Measurements from ENCODE around the gene GLI3.
A peak's percentile ranks its signal among the peaks of the same experiment; 100 is the strongest.

Gene GLI3

GRCh38 chr7:42237811-42238541, 967 bp upstream of the GLI3 start:
- H3K27ac ChIP-seq (ENCODE audit: insufficient read depth, low read length, poor library complexity, severe bottlenecking) = no peak overlapping the region
- no peaks in the 10 kb centered on the region for H3K9me3 ChIP-seq (ENCODE audit: control insufficient read depth, low read length)
- H3K27me3 ChIP-seq (replicated peaks; ENCODE audit: control insufficient read depth, insufficient read depth, low read length, poor library complexity, severe bottlenecking) = peaks cover 20% of the 10 kb centered on the region
- H3K4me1 ChIP-seq (ENCODE audit: control insufficient read depth, insufficient read depth, low read length, poor library complexity, severe bottlenecking) = peaks cover 13% of the 10 kb centered on the region
- DNase-seq = no peak
- H3K4me3 ChIP-seq (ENCODE audit: insufficient read depth, low read depth, low read length, poor library complexity, severe bottlenecking) = no peak overlapping the region
- no peaks in the 10 kb centered on the region for H3K36me3 ChIP-seq (ENCODE audit: control insufficient read depth, insufficient read depth, low read length)

DNA sequence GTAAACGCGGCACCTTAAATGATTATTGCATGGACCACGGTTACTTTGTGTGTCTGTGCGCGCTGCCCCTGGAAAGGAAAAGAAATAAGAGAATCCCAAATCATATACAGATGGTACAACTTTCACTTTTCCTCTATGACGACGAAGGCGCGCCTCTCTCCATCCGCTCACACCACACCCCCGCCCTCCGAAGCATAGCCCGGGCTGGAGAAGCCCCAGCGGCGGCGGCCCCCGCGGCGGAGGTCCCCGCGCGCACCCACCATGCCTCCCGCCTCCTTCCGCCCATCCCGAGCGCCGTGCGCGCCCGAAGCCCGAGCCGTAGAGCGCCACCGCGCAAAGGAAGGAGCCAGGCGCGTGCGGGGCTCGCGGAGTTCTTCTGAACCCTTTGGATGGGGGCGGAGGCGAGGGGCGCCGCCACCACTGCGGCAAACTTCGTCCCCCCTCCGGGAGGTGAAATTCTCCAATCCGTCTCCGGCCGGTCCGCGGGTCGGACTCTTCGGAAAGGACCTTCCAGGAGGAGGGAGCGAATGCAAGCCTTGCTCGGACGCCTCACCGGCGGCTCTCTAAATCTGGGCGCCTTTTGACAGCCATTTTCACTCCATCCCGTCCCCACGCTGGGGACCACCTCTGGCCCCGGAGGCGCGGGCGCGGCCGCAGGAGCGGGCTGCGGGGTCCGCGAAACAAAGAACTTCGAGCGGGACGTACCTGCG, 588 bp downstream of the GLI3 start:
- no peaks in the 10 kb centered on the region for H3K9me3 ChIP-seq (ENCODE audit: control insufficient read depth, low read length)
- DNase-seq = no peak
- no peaks in the 10 kb centered on the region for H3K36me3 ChIP-seq (ENCODE audit: control insufficient read depth, insufficient read depth, low read length)
- peak overlapping the region; percentile 25 for H3K4me3 ChIP-seq (ENCODE audit: insufficient read depth, low read depth, low read length, poor library complexity, severe bottlenecking)
- peaks cover 13% of the 10 kb centered on the region for H3K4me1 ChIP-seq (ENCODE audit: control insufficient read depth, insufficient read depth, low read length, poor library complexity, severe bottlenecking)
- H3K27me3 ChIP-seq (replicated peaks; ENCODE audit: control insufficient read depth, insufficient read depth, low read length, poor library complexity, severe bottlenecking) = peaks cover 20% of the 10 kb centered on the region
- H3K27ac ChIP-seq (ENCODE audit: insufficient read depth, low read length, poor library complexity, severe bottlenecking) = no peak overlapping the region

DNA sequence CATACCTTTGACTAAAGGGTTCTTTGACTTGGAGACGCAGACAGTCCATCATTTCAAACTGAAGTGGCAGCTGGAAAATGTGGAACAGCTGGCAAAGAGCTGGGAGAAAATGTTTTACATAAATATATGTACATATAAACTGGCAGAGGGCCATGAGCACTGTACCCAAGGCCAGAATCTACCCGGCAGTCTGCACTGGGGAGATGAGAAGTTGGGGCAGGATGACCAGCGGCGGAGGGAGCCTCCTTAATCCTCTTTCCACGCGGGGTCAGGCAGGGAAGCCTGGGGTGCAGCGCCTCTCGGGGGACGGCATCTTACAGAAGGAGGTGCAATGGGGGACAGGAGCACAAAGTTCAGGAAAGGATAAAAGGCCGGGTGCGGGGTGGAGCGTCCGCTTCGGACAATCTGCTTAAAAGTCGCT, 1.3 kb downstream of the GLI3 start:
- H3K9me3 ChIP-seq (ENCODE audit: control insufficient read depth, low read length) = no peaks in the 10 kb centered on the region
- no peak overlapping the region for H3K4me3 ChIP-seq (ENCODE audit: insufficient read depth, low read depth, low read length, poor library complexity, severe bottlenecking)
- H3K4me1 ChIP-seq (ENCODE audit: control insufficient read depth, insufficient read depth, low read length, poor library complexity, severe bottlenecking) = peaks cover 13% of the 10 kb centered on the region
- DNase-seq = no peak
- no peak overlapping the region for H3K27ac ChIP-seq (ENCODE audit: insufficient read depth, low read length, poor library complexity, severe bottlenecking)
- H3K27me3 ChIP-seq (replicated peaks; ENCODE audit: control insufficient read depth, insufficient read depth, low read length, poor library complexity, severe bottlenecking) = peaks cover 20% of the 10 kb centered on the region
- H3K36me3 ChIP-seq (ENCODE audit: control insufficient read depth, insufficient read depth, low read length) = no peaks in the 10 kb centered on the region

DNA sequence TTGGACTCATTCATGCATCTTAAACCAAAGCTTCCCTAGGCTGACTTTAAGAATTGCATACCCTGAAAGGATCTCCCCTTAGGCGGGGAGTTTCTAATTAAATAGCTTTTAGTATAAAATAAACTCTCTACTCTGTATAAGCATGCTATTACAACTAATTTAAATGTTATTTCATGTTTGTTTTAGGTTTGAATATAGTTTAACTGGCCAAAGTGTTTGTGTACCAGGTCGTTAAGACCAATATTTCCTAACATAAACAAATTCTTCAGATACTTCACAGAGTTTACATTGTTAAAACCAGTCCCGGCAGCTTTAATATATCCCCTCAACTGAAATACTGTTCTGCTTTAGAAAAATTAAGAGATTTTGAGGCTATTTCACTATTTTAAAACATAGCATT, 2.3 kb downstream of the GLI3 start:
- Histone ChIP-seq H3K4me1 (ENCODE audit: control insufficient read depth, insufficient read depth, low read length, poor library complexity, severe bottlenecking) (peaks cover 13% of the 10 kb centered on the region), H3K4me3 (ENCODE audit: insufficient read depth, low read depth, low read length, poor library complexity, severe bottlenecking) (no peak overlapping the region), H3K9me3 (ENCODE audit: control insufficient read depth, low read length) (no peaks in the 10 kb centered on the region), H3K27me3 (replicated peaks; ENCODE audit: control insufficient read depth, insufficient read depth, low read length, poor library complexity, severe bottlenecking) (peaks cover 20% of the 10 kb centered on the region), H3K36me3 (ENCODE audit: control insufficient read depth, insufficient read depth, low read length) (no peaks in the 10 kb centered on the region), H3K27ac (ENCODE audit: insufficient read depth, low read length, poor library complexity, severe bottlenecking) (no peak overlapping the region)
- DNase-seq = no peak

GRCh38 chr7:42233695-42234331, 3.2 kb downstream of the GLI3 start:
- Histone ChIP-seq H3K27ac (ENCODE audit: insufficient read depth, low read length, poor library complexity, severe bottlenecking) (no peak overlapping the region), H3K36me3 (ENCODE audit: control insufficient read depth, insufficient read depth, low read length) (no peaks in the 10 kb centered on the region), H3K27me3 (replicated peaks; ENCODE audit: control insufficient read depth, insufficient read depth, low read length, poor library complexity, severe bottlenecking) (peaks cover 20% of the 10 kb centered on the region), H3K4me3 (ENCODE audit: insufficient read depth, low read depth, low read length, poor library complexity, severe bottlenecking) (no peak overlapping the region), H3K4me1 (ENCODE audit: control insufficient read depth, insufficient read depth, low read length, poor library complexity, severe bottlenecking) (peaks cover 13% of the 10 kb centered on the region), H3K9me3 (ENCODE audit: control insufficient read depth, low read length) (no peaks in the 10 kb centered on the region)
- DNase-seq = no peak

DNA sequence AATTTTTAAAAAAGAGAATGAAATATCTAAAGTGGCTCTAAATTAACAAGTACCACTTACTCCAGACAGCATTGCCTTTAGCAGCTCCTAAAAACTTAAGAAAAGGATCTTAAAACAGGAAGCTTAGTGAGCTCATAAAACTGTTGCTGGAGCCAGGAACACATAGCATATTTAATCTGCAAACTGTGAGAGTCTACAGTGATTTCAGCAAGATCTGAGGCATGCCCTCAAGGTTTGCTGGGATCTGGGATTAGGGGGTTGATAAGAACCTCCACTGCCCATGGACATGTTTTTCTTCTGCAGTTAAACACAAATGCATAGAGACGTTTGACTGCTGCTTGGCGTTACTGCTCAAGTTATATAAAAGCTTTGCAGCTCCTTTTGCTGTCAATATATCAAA, 3.8 kb downstream of the GLI3 start:
- Histone ChIP-seq H3K36me3 (ENCODE audit: control insufficient read depth, insufficient read depth, low read length) (no peaks in the 10 kb centered on the region), H3K4me1 (ENCODE audit: control insufficient read depth, insufficient read depth, low read length, poor library complexity, severe bottlenecking) (peaks cover 13% of the 10 kb centered on the region), H3K9me3 (ENCODE audit: control insufficient read depth, low read length) (no peaks in the 10 kb centered on the region), H3K27me3 (replicated peaks; ENCODE audit: control insufficient read depth, insufficient read depth, low read length, poor library complexity, severe bottlenecking) (peaks cover 15% of the 10 kb centered on the region), H3K27ac (ENCODE audit: insufficient read depth, low read length, poor library complexity, severe bottlenecking) (no peak overlapping the region), H3K4me3 (ENCODE audit: insufficient read depth, low read depth, low read length, poor library complexity, severe bottlenecking) (no peak overlapping the region)
- DNase-seq = no peak

GRCh38 chr7:42232275-42232674, 4.7 kb downstream of the GLI3 start:
- no peak overlapping the region for H3K27ac ChIP-seq (ENCODE audit: insufficient read depth, low read length, poor library complexity, severe bottlenecking)
- no peak overlapping the region for H3K4me3 ChIP-seq (ENCODE audit: insufficient read depth, low read depth, low read length, poor library complexity, severe bottlenecking)
- H3K36me3 ChIP-seq (ENCODE audit: control insufficient read depth, insufficient read depth, low read length) = no peaks in the 10 kb centered on the region
- no peaks in the 10 kb centered on the region for H3K9me3 ChIP-seq (ENCODE audit: control insufficient read depth, low read length)
- H3K27me3 ChIP-seq (replicated peaks; ENCODE audit: control insufficient read depth, insufficient read depth, low read length, poor library complexity, severe bottlenecking) = peaks cover 15% of the 10 kb centered on the region
- no peak for DNase-seq
- peaks cover 10% of the 10 kb centered on the region for H3K4me1 ChIP-seq (ENCODE audit: control insufficient read depth, insufficient read depth, low read length, poor library complexity, severe bottlenecking)

DNA sequence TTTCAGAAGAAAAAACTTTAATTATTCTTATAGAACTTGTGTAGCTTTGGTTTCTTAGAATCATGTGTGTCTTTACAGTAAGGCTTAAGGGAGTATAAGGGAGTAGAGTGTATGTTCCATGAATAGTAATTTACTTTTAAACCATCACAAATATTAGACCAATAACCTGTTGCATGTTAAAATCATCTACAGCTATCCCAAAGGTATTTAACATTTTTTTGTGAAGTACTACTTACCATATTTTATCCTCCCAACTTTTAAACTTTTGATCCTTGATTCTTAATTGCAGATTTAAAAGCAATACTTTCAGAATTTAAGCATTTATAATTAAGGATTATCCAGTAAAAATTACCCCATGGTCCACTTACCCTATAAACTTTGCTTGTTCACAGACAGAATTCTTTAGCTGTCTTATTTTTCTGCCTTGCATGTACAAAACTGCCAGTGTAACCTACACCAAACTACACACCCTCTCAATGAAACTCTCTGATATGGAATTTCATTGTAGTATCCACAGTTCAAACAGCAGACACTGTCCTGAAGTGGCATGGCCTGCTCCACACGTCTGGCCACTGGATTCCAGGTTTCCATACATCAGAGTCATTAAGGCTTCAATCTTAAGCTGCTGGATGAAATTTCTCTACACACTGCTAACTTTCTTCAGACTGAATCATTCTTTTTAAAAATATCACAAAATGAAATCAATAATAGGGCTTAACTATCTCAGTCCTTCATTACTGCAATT, 5.8 kb downstream of the GLI3 start:
- Histone ChIP-seq H3K27me3 (replicated peaks; ENCODE audit: control insufficient read depth, insufficient read depth, low read length, poor library complexity, severe bottlenecking) (peaks cover 9% of the 10 kb centered on the region), H3K36me3 (ENCODE audit: control insufficient read depth, insufficient read depth, low read length) (no peaks in the 10 kb centered on the region), H3K4me3 (ENCODE audit: insufficient read depth, low read depth, low read length, poor library complexity, severe bottlenecking) (no peak overlapping the region), H3K9me3 (ENCODE audit: control insufficient read depth, low read length) (no peaks in the 10 kb centered on the region), H3K27ac (ENCODE audit: insufficient read depth, low read length, poor library complexity, severe bottlenecking) (no peak overlapping the region), H3K4me1 (ENCODE audit: control insufficient read depth, insufficient read depth, low read length, poor library complexity, severe bottlenecking) (peaks cover 5% of the 10 kb centered on the region)
- DNase-seq = no peak

DNA sequence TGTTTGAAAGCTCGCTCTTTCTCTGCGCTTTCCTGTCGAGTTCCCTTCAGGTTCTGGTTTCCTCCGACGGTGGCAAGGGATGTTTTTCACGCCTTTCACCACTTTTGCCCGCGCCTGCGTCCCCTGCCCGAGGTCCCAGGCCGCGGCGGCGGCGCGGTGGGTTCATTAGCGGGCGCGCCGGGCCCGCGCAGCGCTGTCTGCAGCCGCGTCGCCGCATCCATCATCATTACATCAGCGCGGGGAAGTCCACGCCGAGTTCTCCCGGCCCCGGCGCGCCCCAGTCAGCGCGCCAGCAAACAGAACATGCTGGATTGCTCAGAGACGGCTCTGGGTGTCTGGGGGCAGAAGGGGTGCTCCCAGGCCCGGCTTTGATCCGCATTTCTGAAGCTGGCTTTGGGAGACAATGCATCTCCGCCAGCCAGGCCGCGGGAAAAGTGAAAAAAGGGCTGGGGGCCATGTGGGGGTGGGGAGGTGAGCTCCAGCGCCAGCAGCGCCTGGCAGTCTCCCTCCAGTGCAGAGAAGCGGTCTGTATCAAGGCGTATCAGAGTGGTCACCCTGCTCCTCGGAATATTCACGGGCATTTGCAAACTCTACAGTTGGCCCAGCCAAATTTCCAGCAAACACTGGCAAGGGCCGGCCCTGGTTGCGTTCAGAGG, 8.9 kb downstream of the GLI3 start:
- Histone ChIP-seq H3K27me3 (replicated peaks; ENCODE audit: control insufficient read depth, insufficient read depth, low read length, poor library complexity, severe bottlenecking) (no peaks in the 10 kb centered on the region), H3K4me3 (ENCODE audit: insufficient read depth, low read depth, low read length, poor library complexity, severe bottlenecking) (no peak overlapping the region), H3K36me3 (ENCODE audit: control insufficient read depth, insufficient read depth, low read length) (no peaks in the 10 kb centered on the region), H3K9me3 (ENCODE audit: control insufficient read depth, low read length) (no peaks in the 10 kb centered on the region), H3K4me1 (ENCODE audit: control insufficient read depth, insufficient read depth, low read length, poor library complexity, severe bottlenecking) (no peaks in the 10 kb centered on the region), H3K27ac (ENCODE audit: insufficient read depth, low read length, poor library complexity, severe bottlenecking) (no peak overlapping the region)
- no peak for DNase-seq
